ENCODE measurements around the gene PLXDC2.
A peak's percentile ranks its signal among the peaks of the same experiment; 100 is the strongest.

Gene PLXDC2

DNA sequence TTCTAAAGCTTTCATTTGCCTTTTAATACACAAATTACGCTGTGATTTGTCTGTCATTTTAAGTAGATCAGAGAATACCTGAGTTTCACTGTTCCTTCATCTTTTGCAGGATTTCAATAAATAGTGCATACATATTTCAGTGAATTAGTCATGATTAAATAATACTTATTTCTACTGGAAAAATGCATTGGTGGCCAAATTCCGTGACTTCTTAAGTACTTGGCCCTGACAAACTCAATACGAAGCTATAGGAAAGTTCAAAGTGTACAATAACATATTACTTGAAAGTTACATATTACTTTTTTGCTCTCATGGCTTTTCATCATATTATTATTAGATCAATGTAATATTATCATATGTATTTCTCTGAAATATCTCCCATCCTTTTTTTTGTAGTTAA is 16.1 kb upstream of the PLXDC2 start:
- Mint-ChIP-seq H3K4me1 (no peaks in the 10 kb centered on the region), H3K27me3 (no peaks in the 10 kb centered on the region), H3K27ac (no peak overlapping the region), H3K36me3 (no peaks in the 10 kb centered on the region), H3K9me3 (peaks cover 4% of the 10 kb centered on the region in 2 donors), H3K4me3 (no peak overlapping the region)
- DNase-seq (no peak), ATAC-seq (replicated peaks) (no peak)

DNA sequence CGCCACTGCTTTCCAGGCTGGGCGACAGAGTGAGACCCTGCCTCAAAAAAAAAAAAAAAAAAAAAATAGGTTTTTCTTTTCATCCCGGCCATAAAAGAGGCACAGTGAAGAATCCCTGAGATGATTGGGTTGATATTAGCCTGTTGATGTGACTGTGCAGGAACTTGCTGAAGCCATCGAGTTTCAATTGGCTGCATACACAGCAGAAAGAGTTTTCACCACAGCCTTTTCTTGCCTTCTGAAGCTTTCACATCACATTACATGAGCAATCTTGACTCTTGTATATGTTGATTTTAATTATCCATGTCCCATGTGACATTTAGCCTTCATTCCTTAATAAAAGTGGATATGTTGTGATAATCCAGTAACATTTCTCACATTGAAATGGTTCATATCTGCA is 14.9 kb upstream of the PLXDC2 start:
- H3K27ac Mint-ChIP-seq = no peak overlapping the region
- peaks cover 6 to 8% of the 10 kb centered on the region in 2 donors for H3K9me3 Mint-ChIP-seq
- DNase-seq = no peak
- peaks cover 0 to 2% of the 10 kb centered on the region in 2 donors for H3K36me3 Mint-ChIP-seq
- no peak for ATAC-seq (replicated peaks)
- no peaks in the 10 kb centered on the region for H3K4me1 Mint-ChIP-seq
- no peak overlapping the region for H3K4me3 Mint-ChIP-seq
- no peaks in the 10 kb centered on the region for H3K27me3 Mint-ChIP-seq

- DNase-seq (no peak), ATAC-seq (replicated peaks) (no peak)
- H3K4me3 Mint-ChIP-seq = no peak overlapping the region
- no peaks in the 10 kb centered on the region for H3K4me1 Mint-ChIP-seq
- H3K9me3 Mint-ChIP-seq = peaks cover 6 to 8% of the 10 kb centered on the region in 2 donors
- H3K27ac Mint-ChIP-seq = no peak overlapping the region
- H3K36me3 Mint-ChIP-seq = peaks cover 0 to 2% of the 10 kb centered on the region in 2 donors
- no peaks in the 10 kb centered on the region for H3K27me3 Mint-ChIP-seq
Measured at GRCh38 chr10:19803676-19804075, 12.6 kb upstream of the PLXDC2 start.

GRCh38 chr10:19809481-19809880 is 6.8 kb upstream of the PLXDC2 start:
- no peak overlapping the region for H3K27ac Mint-ChIP-seq
- no peak overlapping the region for H3K4me3 Mint-ChIP-seq
- H3K27me3 Mint-ChIP-seq = peaks cover 18 to 21% of the 10 kb centered on the region in 2 donors
- peaks cover 0 to 2% of the 10 kb centered on the region in 2 donors for H3K36me3 Mint-ChIP-seq
- ATAC-seq (replicated peaks) (no peak), DNase-seq (no peak)
- H3K4me1 Mint-ChIP-seq = no peaks in the 10 kb centered on the region
- H3K9me3 Mint-ChIP-seq = peaks cover 4 to 8% of the 10 kb centered on the region in 2 donors

- DNase-seq (no peak), ATAC-seq (replicated peaks) (no peak)
- Mint-ChIP-seq H3K4me3 (no peak overlapping the region), H3K9me3 (no peaks in the 10 kb centered on the region), H3K4me1 (peaks cover 3 to 5% of the 10 kb centered on the region in 2 donors), H3K36me3 (no peaks in the 10 kb centered on the region), H3K27ac (no peak overlapping the region), H3K27me3 (peaks cover 24 to 32% of the 10 kb centered on the region in 2 donors)
Measured at GRCh38 chr10:19811540-19811939, 4.7 kb upstream of the PLXDC2 start.

DNA sequence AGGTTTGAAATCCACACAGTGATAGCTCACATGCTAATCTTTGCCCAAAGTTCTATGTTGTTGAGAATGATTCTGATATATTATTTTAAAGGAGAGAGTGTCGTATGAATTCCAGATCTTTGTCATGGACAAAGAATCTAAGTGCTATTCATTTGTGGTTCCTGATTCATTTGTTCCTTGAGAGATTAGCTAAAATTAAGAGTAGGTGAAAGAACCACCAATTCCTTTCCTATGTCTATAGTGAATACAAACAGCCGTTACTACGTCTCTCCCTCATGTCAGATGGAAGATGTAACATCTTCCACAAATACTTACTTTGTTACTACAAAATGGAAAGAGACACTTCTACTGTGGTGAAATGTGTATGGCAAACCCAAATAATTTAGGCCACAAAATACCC is 3.3 kb upstream of the PLXDC2 start:
- ATAC-seq (replicated peaks) (no peak), DNase-seq (no peak)
- peaks cover 11 to 19% of the 10 kb centered on the region in 2 donors for H3K4me1 Mint-ChIP-seq
- no peak overlapping the region for H3K27ac Mint-ChIP-seq
- no peaks in the 10 kb centered on the region for H3K9me3 Mint-ChIP-seq
- H3K4me3 Mint-ChIP-seq = no peak overlapping the region
- no peaks in the 10 kb centered on the region for H3K36me3 Mint-ChIP-seq
- H3K27me3 Mint-ChIP-seq = peaks cover 33 to 45% of the 10 kb centered on the region in 2 donors

DNA sequence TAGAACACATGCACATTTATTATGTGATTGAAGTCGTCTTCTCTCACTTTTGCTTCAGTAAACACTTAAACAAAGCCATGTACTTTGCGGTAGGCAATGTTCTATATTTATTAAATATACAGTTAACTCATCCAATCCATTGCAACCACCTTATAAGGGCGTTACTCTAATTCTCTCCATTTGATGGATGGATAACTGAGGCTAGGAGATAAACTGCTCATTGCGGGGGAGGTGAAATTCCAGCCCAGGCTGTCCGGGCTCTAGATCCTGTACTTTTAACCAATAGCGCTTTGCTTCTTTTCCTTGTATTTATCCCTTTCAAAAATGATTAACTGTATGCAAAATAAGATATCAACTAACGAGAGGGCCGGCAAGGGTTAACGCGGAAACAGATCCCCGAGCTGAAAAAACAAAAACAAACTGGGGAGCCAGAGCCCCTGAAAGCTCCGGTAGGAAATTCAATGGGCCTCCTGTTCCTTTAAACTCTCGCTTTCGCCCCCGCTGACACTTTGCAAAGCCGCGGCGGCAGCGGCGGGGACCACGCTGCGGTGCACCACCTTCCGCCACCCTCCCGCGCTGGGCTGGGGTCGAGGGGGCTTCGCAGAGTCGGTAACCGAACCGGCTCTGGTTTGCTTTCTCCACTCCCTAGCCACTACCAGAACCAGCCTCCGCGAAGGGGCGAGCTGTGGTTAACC is 1.0 kb upstream of the PLXDC2 start:
- no peaks in the 10 kb centered on the region for H3K36me3 Mint-ChIP-seq
- no peaks in the 10 kb centered on the region for H3K9me3 Mint-ChIP-seq
- DNase-seq (no peak), ATAC-seq (replicated peaks) (no peak)
- H3K27me3 Mint-ChIP-seq = peaks cover 38 to 52% of the 10 kb centered on the region in 2 donors
- no peak overlapping the region for H3K27ac Mint-ChIP-seq
- peaks cover 11 to 27% of the 10 kb centered on the region in 2 donors for H3K4me1 Mint-ChIP-seq
- peak overlapping the region in 1 of 2 donors; percentile 81 for H3K4me3 Mint-ChIP-seq

DNA sequence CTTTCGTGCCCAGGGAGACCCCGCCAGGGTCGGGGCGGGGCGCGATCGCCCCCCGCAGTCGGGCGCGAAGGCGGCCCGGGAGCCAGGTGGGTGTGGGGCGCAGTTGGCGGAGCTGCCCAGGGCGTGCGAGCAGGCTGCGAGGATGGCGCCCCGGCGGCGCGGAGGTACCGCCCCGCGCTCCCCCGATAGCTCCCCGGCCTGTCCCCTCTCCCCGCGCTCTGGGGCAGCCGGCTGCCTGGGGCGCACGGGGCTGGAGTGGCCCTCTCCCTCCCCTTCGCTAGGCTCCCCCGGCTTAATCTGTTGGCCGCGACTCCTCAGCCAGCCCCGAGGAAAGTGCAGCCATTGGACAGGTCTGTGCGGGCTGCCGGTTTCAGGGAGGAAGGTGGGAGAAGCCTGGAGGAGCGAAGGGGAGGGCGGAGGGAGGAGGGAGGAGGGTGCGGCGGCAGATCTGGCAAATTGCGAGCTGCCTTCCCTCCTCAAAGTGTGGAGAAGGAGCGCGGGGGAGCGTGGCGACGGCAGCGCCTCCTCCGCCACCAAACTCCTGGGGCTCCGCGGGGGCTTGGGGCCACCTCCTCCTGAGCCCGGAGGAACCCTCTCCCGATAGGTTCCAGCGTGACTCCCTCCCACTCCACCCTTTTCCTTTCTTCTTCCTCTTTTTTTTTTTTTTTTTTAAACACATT is 361 bp upstream of the PLXDC2 start:
- Mint-ChIP-seq H3K27me3 (peaks cover 38 to 52% of the 10 kb centered on the region in 2 donors), H3K27ac (no peak overlapping the region), H3K4me3 (peak overlapping the region; percentile 81 to 85), H3K36me3 (no peaks in the 10 kb centered on the region), H3K9me3 (no peaks in the 10 kb centered on the region), H3K4me1 (peaks cover 11 to 27% of the 10 kb centered on the region in 2 donors)
- peak; percentile 26 to 36 for ATAC-seq (replicated peaks)
- no peak for DNase-seq

DNA sequence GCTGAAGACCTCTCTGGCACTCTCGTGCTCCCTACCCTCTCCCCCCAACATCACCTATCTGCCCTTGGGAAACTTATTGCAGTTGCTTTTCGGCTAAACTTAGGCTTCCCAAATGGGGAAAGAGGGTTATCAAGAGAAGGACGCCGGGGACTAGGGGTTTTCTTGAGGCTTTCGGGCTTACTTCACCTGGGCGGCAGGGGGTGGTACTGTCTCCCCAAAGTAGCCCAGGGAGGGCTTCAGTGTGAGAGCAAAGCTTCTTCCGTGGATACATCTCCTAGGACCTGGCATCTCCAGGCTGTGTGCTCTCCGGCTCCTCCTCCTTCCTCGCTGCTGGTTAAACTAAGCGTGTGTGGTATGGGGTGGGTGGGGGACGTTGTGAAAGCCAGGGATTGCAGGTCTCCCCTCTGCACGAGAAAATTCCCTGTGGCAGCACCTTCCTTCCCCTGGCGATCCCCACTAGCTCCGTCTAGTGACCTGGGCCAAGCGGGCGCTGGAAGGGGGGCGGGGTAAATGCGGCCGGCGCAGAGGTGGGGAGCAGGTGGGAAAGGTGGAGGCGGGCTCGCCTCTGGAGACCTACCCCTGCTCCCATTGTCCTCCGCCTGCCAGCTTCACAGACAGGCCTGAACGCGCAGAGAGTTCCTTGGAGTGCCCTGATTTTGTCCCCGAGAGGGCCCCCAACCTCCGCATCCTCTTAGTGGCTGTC is 1.1 kb downstream of the PLXDC2 start:
- H3K4me1 Mint-ChIP-seq = peaks cover 11 to 27% of the 10 kb centered on the region in 2 donors
- no peak for DNase-seq
- peak in 1 of 2 donors; percentile 9 for ATAC-seq (replicated peaks)
- H3K4me3 Mint-ChIP-seq = peak overlapping the region; percentile 81 to 85
- peak overlapping the region; percentile 27 for H3K27ac Mint-ChIP-seq
- peaks cover 38 to 53% of the 10 kb centered on the region in 2 donors for H3K27me3 Mint-ChIP-seq
- no peaks in the 10 kb centered on the region for H3K36me3 Mint-ChIP-seq
- H3K9me3 Mint-ChIP-seq = no peaks in the 10 kb centered on the region

DNA sequence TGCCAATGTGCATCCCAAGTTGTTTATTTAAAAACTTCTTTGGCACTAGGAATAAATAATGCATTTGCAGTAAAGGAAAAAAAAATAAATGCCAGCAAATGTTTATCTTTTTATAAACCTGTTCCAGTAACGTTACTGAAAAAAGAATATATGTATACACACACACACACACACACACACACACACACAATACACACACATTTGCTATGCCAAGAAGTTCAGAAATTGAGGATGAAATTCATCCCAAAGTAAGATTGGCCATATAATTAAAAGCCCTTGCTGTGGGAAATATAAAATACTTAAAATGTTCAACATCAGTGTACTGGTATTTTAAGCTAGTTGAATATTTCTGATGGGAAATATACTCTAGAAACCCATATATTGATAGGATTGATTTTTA is 2.6 kb downstream of the PLXDC2 start:
- no peak for ATAC-seq (replicated peaks)
- no peak overlapping the region for H3K4me3 Mint-ChIP-seq
- no peak overlapping the region for H3K27ac Mint-ChIP-seq
- peaks cover 28 to 41% of the 10 kb centered on the region in 2 donors for H3K27me3 Mint-ChIP-seq
- H3K36me3 Mint-ChIP-seq = no peaks in the 10 kb centered on the region
- no peaks in the 10 kb centered on the region for H3K9me3 Mint-ChIP-seq
- DNase-seq = no peak
- peaks cover 11 to 27% of the 10 kb centered on the region in 2 donors for H3K4me1 Mint-ChIP-seq

DNA sequence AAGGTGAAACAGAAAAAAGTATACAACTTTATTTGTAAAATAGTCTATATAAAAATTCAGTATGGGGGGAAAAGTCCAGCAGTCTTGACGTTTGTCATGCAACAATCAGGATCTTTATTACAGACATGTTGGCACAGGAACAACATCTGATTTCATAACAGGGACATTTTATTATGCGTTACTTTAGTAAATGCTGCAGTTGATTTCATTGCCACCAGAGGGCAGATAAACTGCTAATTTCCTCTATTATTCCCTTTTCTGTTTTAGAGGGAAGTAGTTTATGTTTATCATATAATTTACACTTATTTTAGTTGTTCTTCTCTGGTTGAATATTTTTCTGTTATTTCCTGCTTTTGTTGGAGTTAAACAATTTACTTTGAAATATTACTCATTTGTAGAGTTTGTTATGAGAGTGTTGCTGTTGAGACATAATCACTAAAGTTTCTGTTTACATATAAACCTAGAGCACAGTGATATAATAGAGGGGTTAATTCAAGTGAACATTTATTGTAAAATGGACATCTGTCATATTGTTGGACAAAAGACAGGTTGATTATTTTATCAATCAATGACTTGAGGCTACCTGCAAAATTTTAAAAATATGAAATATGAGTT is 3.3 kb downstream of the PLXDC2 start:
- ATAC-seq (replicated peaks) (no peak), DNase-seq (no peak)
- Mint-ChIP-seq H3K4me1 (peaks cover 11 to 27% of the 10 kb centered on the region in 2 donors), H3K9me3 (no peaks in the 10 kb centered on the region), H3K36me3 (no peaks in the 10 kb centered on the region), H3K4me3 (no peak overlapping the region), H3K27ac (no peak overlapping the region), H3K27me3 (peaks cover 21 to 39% of the 10 kb centered on the region in 2 donors)

GRCh38 chr10:19824381-19825342 is 8.4 kb downstream of the PLXDC2 start:
- ATAC-seq (replicated peaks) = no peak
- Mint-ChIP-seq H3K9me3 (no peaks in the 10 kb centered on the region), H3K4me3 (no peak overlapping the region), H3K4me1 (peaks cover 0 to 3% of the 10 kb centered on the region in 2 donors), H3K27ac (no peak overlapping the region), H3K27me3 (peaks cover 5 to 6% of the 10 kb centered on the region in 2 donors), H3K36me3 (no peaks in the 10 kb centered on the region)
- DNase-seq = no peak

DNA sequence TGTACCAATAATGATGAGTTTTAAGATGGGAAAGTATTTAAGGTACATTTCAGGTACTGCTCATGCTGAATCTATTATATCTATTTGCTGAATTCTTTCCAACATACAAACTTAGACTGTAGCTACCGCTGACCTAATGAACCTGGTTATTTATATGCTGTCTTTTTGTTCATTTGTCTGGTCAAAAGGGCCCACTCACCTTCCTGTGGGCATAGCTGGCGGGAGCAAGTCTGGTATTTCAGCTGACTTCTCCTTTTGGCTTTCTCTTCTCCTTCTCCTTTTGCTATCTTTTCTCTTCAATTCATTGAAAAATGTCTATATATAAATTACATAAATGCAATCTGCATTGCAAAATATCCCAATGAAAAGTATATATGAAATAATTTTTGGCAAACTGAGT is 9.5 kb downstream of the PLXDC2 start:
- H3K36me3 Mint-ChIP-seq = no peaks in the 10 kb centered on the region
- H3K27me3 Mint-ChIP-seq = peaks cover 5 to 6% of the 10 kb centered on the region in 2 donors
- no peaks in the 10 kb centered on the region for H3K9me3 Mint-ChIP-seq
- H3K4me3 Mint-ChIP-seq = no peak overlapping the region
- ATAC-seq (replicated peaks) = no peak
- no peak for DNase-seq
- H3K27ac Mint-ChIP-seq = no peak overlapping the region
- no peaks in the 10 kb centered on the region for H3K4me1 Mint-ChIP-seq

All from stimulated activated naive B cell treated with anti-CD40 and anti-IgM and Interleukin-4, amounts not matched to agents 10 μg/mL and 1 μg/mL and 100 μg/mL, for 72 hours (primary cell).